IPS-NIHi7 (cell line): ENCODE data around the gene MB.
"Not testable (repeated sequence)": the region's sequence is repeated elsewhere in the genome, so short reads cannot be mapped to it uniquely, and the experiment has no call there.

Experiments used
- DNase-seq: peaks from one replicate; pipeline ENCODE4 v3.0.0; 2012; ENCODE audit warnings: mixed read lengths; ENCODE audit errors: extremely low spot score

The MB gene

DNA sequence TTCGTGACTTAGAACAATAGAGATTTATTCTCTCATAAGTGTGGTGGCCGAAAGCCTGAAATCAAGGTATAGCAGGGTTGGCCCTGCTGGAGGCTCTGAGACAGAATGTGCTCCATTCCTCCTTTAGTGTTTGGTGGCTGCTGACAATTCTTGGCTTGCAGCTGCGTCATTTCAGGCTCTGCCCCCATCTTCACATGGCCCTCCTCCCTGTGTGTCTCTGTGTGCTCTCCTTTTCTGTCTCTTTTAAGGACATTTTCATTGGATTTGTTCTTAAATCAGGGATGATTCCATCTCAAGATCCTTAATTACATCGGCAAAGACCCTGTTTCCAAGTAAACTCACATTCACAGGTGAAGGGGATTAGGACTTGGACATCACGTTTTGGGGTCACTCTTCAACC is 20.9 kb upstream of the MB start:
- no peak for DNase-seq

DNA sequence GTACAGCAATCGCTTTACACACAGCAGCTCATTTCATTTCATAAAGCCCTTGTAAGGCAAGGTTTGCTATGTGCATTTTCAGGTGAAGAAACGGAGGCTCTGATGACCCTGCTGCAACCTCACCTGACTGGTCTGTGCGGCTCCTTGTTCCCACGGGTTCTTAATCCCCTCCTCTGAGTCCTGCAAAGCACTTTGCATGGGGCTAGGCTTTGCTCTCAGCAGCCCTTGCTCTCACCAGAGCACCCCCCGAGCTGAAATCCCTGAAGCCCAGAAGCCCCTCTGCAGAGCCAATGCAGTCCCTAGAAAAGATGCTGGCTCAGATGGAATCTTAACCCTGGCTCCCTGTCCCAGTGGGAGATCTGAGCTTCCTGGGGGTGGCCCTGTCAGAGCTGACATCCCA is 20.1 kb upstream of the MB start:
- no peak for DNase-seq

DNA sequence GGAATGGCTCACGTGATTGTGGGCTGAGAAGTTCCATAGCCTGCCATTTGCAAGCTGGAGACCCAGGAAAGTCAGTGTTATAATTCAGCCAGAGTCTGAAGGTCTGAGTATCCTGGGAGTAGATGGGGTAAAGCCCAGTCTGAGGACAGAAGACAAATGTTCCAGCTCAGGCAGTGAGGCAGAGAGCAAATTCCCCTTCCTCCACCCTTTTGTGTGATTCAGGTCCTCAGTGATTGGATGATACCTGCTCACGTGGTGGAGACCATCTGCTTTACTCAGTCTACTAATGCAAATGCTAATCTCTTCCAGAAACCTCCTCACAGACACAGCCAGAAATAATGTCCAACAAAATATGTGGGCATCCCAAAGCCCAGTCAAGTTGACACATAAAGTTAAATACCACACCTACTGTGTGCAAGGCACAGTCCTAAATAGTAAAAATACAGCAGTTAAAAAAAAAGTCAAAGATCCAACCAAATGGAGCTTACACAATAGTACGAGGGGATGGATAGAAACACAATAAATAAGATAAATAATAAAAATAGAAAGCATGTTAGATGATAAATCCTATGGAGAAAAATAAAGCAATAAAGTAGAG is 17.9 kb upstream of the MB start:
- no peak for DNase-seq

DNA sequence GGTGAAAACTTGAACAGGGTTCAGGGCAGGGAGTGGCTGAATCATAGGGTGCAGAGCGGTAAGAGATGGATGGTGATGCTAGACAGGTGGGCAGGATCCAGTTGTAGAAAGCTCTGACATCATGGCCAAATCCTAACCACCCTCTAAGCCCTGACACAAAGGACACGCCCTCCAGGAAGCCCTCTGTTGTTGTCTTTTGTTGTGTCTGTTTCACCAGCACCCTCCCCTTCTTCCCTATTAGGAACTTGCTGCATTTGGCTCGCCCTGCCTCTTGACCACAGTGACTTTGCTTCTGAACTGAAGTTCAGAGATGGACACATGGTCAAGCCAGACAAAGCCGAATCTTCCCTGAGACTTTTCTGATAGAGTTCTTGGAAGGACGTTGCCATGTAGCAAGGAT is 16.9 kb upstream of the MB start:
- DNase-seq: no peak

DNA sequence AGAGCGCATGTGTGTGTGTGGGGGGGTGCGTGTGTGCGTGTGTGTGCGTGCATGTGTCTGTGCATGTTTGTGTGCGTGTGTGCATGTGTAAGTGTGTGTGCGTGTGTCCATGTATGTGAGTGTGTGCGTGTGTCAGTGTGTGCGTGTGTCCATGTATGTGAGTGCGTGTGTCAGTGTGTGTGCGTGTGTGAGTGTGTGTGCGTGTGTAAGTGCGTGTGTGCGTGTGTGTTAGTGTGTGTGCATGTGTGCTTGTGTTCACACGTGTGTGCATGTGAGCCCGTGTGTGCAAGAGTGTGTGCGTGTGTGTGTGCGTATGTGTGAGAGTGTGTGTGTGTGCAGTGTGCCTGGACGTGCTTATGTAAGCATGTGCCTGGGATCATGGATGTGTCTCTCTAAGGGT is 16.4 kb upstream of the MB start:
- DNase-seq: no peak

DNA sequence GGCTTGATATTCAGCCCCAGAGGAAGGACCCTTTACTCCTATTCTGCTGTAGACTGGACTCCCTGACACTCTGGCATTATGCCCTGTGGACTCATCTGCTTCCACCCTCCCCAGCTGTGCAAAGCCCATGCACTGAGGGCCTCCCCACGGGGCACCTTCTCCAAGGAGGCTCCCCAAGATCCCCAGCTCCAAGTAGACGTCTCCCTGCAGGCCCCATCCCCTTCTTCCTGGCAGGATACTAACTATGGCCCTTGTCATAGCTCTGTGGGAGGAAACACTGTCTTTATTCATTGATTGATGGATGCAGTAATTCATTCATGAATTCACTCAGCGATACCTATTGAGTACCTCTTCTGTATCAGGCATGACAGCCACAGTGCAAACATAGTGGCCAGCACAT is 15.8 kb upstream of the MB start:
- no peak for DNase-seq

DNA sequence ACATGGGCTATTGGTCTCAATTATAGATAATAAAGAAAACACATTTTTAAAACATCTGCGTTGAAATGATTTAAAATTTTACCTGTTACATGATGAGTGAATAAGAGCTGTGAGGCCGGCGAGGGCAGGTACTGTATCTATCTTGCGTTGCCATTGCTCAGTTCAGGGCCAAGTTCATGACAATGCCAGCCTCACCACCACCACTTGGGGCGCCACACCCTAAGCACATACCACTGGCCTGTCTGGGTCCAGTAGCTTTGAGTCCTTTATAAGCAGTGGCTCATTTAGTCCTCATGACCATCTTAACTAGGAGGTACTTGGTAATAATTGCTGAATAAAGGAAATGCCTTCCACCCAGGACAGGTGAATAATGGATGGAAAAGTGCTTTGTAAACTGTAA is 14.5 kb upstream of the MB start:
- peak; percentile 80 for DNase-seq

DNA sequence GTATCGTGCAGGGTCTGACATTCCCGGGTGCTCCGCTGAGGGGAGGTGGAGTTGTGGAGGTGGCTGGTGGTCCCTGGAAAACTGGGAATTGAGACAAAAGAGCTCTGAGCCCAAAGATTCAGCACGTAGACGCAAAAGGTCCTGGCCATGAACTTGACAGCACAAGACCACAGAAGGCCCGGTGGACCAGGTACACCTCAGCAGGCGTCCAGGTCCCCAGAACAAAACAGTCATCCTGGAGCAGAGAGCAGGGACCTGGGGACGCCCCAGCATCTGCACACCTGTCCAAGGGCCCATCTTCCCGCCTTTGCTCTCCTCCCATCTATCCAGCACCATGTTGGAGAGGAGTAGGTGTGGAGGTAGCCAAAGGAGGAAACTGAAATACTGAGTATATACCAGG is 13.8 kb upstream of the MB start:
- no peak for DNase-seq

DNA sequence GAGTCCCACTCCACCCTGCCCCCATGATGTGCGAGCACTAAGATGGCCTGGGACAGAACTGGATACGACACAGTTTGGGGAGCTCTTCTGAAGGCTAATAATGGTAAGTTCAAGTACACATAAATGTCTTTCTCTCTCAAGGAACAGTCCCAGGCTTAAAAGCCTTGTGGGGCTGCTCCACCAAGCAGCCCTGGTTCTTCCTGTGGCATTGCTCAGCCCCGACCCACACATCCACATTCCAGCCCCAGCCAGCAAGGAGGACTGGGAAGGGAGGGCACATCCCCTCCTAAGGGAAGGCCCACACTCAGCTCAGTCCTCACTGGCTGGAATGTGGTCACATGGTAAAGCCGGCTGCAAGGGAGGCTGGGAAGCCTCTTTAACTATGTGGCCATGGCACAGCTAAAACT is 13.3 kb upstream of the MB start:
- peak; percentile 51 for DNase-seq

DNA sequence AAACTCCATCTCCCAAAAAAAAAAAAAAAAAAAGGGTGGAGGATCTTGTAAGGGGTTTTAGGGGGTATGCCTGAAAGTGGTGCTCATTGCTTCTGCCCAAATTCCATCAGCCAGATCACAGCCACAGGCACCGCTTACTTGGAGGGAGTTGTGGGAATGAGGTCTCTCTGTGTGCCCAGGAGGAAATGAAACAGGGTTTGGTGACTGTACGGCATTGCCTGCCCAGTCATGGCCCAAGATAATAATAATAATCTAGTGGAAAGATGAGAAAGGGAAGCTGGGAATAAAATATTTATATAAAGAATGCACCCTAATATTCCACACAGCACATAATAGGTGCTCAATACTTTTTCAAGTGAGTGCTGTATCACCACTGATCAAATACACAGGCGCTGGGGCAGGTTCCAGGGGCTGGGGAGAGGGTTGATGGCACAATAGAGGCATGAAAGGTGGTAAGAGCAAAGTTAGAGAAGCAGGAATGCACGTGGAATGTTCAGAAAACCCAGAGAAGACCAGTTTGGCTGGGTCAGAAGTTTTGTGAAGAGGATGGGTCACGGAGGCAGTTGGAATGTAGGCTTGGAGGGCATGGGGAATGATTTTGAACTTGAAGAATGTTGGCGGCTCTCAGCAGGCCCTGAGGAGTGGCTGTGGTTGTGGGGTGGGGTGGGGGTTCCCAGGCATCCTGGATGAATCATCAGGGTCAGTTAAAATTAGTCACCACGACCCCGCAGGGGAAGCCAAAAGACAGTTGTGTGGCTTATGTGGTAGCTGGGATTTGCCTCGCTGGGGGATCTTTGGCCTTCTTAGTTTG is 12.5 kb upstream of the MB start:
- DNase-seq: peak; percentile 69

DNA sequence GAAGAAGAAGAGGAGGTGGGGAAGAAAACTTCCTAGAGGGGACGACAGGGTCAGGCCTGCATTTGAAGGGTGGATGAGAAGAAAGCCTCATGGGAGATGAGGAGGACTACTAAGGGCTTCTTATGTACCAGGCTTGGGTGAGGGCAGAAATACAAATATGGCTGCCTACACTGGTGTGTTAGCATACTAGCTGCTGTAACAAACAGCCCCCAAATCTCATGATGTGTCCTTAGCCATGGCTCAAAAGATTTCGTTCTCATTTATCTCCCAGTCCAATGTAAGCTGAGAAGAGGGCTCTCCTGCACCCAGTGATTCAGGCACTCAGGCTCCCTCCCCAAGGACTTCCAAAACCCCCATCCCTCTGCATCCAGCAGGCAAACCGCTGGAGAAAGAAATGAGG is 11.6 kb upstream of the MB start:
- DNase-seq: no peak

DNA sequence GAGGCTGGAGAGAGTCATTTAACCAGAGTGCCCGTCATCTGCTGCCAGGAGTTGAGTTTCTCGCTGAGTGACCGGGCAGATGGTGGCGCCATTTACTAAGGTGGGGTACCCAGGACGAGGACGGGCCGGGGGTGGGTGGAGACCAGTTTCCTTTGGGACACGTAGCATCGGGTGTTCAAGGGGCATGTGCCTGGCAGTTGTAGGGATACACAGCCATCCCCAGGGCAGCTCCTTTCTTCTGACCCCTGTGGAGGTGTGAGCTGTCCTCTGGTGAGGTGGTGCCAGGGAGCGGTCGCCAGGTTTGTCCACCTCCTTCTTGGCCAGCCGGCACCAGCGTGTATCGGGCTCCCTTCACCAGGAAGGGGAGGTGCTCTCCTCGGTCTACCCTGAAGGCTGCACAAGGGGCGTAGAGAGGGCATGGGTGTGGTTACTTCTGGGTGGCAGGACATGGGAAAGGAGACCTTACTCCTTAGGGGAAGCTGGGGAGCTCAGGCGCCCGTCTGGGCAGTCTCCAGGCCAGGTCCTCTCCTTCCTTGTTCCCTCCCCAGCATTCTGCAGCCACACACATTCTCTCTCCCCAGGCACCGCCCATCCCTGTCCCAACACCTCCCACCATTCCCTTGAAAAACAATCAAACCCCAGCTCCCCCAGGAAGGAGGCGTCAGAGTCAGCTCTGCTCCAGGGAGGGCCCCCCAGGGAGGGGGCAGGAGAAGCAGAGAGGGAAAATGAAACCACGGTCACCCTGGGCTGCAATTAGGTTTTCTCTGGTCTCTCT is 10.3 kb upstream of the MB start:
- DNase-seq: peak; percentile 80

DNA sequence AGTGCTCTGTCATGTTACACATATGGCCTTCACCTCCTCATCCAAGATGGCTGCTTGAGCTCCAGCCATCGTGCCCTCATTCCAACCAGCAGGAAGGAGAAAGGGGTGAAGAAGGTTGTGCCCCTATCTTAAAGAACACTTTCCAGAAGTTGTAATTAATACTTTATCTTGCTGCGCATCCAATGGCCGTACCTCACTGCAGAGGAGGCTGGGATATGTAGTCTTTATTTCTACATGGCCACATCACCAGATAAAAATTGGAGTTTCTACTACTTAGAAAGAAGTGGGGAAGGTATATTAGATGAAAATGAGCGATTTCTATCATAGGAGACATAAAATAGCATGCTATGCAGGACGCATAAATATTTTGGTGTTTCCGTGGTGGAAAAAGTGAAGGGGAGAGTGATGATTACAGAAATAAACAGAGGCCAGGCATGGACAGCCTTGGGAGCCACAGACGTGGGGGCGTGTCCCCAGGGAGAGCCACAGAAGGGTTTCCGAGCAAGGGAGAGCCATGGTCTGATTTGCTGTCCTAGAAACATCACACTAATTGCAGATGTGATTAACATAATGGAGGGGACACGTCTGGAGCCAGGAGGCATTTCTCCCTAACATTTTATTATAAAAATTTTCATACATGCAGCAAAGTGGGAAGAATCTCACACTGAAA is 8.8 kb upstream of the MB start:
- DNase-seq: no peak

DNA sequence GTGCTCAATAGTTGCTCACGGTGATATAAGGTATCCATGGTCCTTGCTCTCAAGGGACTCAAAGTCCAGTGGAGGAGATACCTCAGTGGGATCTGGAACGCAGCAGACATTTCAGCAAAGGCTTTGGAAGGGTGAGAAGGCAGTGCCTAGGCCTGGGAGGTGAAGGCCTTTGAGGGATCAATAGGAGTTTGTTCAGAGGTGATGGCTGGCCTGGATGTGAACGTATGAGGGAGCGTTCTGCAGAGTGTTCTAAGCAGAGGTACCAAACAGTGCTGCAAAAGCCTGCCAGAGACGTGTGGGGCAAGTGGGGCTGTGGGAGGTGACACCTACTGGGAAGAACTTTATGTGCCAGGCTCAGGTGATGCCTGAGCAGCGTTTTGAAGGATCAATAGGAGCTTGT is 7.4 kb upstream of the MB start:
- DNase-seq: no peak

DNA sequence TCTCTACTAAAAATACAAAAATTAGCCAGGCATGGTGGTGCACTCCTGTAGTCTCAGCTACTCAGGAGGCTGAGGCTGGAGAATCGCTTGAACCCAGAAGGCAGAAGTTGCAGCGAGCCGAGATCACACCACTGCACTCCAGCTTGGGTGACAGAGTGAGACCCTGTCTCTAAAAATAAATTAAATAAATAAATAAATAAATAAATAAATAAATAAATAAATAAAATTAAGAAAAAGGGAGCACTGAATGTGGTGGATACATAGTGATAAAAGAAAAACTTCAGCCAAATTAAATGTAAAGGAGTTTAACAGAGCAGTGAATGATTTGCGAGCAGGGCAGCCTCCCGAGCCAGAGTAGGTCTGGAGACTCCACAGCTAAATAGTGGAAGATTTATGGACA is 6.8 kb upstream of the MB start:
- DNase-seq: not testable (repeated sequence)

DNA sequence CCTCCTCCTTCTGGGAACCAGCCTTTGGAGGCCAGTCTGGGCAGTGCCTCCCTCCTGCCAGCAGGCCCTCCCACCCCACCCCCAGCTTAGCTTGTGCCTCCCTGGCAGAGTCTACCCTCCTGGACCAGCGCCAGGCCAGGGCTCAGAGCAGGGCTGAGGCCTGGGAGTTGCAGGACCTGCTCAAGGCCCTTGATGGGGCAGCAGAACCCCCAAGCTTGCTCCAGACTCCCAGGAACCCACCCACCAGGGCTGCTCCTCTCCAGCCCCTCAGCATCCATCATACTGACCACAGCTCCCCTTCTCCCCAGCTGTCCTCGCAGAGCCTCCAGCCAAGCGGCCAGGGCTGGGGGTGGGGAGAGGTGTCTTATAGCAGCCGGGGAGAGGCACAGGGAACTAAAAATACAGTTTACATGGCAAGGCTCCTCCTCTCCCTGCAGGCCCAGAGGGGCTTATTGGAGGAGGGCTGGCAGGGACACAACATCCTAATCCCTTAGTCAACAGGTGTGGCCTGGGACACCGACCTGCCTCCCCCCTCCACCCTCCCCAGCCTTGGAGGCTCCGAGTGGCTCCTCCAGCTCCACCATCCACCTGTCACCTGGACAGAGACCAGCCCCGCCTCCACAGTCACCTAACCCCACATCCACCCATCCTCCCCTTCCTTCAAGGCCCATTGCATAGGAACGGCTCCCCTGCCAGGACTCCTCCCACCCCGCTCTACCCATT is 5.2 kb upstream of the MB start:
- peak; percentile 41 for DNase-seq

DNA sequence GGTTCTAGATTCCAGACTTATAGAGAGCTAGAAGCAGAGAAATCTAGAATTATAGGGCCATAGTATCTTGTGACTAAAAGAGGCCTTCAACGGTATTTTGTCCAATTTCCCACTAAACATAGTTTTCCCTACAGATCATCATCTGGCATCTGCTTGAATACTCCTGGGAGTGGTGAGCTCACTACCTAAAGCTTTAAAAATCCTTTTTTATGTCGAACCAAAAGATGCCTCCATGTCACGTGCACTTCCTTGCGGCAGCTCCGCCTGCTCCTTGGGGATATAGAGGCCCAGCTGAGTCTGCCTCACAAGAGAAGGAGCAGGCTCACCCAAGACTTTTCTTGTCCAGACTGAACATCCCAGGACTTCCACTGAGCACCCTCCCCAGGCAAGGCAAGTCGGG is 4.3 kb upstream of the MB start:
- DNase-seq: no peak

DNA sequence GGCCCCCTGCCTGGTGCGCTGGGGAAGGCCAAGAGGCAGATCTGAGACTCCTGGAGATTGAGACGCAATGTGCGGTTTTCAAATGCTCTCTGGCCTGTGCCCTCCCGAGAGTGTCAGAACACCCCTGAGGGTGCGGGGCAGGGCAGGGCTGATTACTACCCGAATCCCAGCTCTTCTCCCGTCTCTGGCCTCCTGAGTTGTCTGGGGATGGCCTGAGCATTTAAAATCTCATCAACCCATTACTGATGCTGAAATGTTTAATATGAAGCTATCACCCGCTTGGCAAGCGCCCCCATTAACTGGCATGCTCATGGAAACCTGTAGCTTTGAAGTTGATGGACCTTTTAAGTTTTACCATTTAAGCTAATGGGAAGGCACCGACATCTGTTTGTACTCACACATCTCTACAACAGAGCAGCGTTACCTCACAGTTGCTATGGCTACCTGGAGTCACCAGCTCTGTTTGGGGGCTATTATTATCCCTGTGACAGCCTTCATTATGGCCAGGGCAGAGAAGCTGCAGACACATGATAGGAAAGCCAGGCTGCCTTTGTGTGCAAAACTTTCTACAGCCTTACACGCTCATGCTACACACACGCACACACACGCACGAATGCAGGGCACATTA is 3.6 kb upstream of the MB start:
- DNase-seq: no peak

DNA sequence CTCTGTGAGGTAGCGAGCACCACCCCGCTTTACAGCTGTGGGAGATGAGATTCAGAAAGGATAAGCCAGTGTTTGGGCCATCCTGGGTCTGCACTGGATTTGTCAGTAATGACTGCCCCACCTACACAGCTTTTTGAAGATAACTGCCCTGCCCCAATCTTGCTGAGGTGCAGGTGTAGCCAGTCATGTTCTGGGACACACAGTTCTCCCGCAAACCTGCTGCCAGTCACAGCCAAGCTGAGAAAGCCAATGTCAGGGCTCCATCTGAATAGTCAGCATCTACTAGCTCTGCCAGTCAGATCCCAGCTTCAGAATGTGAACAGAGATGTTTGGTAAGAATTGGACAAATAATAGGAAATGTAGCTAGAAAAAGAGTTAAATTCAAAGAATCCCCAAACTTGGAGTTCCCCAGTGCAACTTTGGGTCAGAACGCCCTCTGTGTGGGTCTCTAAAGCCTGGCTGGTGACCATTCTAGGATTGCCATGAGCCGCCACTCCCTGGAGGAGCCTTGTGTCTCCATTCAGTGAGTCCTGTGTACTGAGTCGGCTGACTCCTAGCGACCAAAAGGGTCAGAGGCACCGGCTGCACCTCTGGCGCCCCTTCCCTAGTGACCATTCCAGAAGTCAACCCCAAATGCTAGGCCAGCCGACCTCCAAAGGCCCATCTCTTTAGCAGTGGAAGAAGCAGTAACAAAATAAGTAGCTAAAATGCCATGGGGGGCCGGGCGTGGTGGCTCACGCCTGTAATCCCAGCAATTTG is 2.4 kb upstream of the MB start:
- no peak for DNase-seq

DNA sequence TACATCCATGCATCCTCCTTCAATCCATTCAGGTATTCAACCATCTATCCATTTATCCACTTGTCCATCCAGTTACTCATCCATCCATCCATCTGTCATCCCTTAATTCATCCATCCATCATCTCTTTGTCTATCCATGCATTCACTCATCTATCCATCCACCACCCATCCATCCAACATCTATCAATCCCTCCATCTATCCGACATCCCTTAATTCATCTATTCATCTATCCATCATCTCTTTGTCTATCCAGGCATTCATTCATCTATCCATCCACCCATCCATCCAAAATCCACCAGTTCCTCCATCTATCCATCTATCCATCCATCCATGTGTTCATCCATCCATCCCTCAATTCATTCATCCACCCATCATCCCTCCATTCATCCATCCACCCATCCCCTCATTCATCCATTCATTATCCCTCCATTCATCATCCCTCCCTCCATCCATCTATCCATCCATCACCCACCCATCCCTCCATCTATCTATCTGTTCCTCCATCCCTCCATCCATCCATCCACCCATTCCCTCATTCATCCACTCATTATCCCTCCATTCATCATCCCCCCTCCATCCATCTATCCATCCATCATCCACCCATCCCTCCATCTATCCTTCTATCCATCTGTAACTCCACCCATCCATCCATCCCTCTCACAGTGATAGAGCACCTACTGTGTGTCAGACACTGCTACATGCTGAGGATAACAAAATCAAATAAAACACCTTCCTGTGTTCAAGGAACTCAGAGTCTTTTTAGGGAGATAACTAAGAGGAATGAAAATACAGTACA is 1.5 kb upstream of the MB start:
- no peak for DNase-seq
